LNCaP clone FGC (cell line): Measurements from ENCODE around the gene EDA.

Experiments used
- DNase-seq: peaks from one replicate; pipeline ENCODE4 v3.0.0-alpha.2; 2011; ENCODE audit warnings: low read depth
- H3K4me3 ChIP-seq: 2 replicates; pipeline ENCODE4 v1.5.1; 2011; ENCODE audit warnings: mild to moderate bottlenecking, low read depth, low read length, control low read depth
- TF ChIP-seq, protein P1 (sequence below): IDR thresholded peaks from 2 replicates; pipeline ENCODE4 v1.5.1; 2012; ENCODE audit warnings: mild to moderate bottlenecking; ENCODE audit not compliant: control insufficient read depth, insufficient read depth; ENCODE audit errors: extremely low read depth

The EDA gene

DNA sequence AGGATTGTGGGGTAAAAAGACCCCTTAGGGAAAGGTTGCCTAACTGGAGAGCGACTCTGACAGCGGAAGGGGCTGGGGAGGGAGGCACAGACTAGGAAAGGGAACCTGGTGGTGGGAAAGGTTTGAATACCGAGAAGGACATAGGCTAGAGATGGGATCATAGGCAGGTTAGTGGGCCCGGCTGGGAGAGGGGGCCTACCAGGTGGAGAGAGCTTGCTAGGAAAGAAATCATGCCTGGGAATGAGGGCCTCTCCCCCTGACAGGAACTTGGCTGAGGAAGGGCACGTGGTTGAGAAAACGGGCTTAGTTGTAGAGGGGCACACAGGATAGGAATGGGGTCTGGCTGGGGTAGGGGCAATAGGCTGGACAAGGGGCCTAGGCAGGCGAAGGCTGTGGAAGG is 450.7 kb downstream of the EDA start:
- H3K4me3 ChIP-seq, result no peak overlapping the region
- TF ChIP-seq, protein P1, sequence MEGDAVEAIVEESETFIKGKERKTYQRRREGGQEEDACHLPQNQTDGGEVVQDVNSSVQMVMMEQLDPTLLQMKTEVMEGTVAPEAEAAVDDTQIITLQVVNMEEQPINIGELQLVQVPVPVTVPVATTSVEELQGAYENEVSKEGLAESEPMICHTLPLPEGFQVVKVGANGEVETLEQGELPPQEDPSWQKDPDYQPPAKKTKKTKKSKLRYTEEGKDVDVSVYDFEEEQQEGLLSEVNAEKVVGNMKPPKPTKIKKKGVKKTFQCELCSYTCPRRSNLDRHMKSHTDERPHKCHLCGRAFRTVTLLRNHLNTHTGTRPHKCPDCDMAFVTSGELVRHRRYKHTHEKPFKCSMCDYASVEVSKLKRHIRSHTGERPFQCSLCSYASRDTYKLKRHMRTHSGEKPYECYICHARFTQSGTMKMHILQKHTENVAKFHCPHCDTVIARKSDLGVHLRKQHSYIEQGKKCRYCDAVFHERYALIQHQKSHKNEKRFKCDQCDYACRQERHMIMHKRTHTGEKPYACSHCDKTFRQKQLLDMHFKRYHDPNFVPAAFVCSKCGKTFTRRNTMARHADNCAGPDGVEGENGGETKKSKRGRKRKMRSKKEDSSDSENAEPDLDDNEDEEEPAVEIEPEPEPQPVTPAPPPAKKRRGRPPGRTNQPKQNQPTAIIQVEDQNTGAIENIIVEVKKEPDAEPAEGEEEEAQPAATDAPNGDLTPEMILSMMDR, result no peak

GRCh38 chrX:70079297-70079696 is 463.4 kb downstream of the EDA start:
- TF ChIP-seq, protein P1, result no peak
- no peak for DNase-seq

More for the DNA sequence above, 450.7 kb downstream of the EDA start:
- DNase-seq, result no peak

DNA sequence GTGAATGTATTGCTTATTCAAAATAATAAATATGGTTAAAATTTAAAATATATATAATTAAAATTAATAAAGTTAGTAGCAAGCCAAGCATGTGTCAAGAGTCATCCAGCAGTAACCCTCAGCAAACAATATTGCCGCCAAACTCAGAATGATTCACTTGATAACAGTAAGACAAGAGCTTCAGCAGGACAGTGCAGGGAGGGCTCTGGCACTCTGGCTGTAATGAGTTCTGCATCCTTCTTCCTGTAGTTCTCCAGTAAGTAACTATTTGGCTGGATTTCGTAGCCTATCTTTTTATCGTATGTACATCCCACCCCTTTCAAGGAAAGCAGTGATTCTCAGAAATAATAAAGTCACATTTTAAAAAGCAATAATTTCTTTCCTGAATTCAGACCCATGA is 464.0 kb downstream of the EDA start:
- no peak for DNase-seq
- H3K4me3 ChIP-seq, result no peak overlapping the region
- TF ChIP-seq, protein P1, result no peak

More at GRCh38 chrX:70079297-70079696, 463.4 kb downstream of the EDA start:
- no peak overlapping the region for H3K4me3 ChIP-seq

DNA sequence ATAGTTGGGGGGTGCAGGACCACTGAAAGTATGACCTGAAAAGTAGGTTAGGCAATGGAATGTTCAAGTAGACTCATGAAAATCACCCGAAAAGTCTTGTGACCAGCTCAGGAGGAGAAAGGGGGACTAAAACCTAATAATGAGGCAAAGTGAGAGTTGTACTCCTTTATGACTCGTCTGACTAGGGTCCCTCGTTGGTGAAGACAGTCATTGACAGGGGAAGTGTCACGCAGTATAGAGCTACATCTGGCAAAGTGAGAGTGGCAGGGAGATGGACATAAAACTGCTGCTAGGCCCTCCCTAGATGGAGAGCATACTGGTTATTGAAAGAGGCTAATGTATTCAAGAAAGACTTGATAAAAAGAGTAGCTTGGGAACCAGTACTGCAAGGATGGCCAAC is 466.8 kb downstream of the EDA start:
- DNase-seq, result no peak
- no peak overlapping the region for H3K4me3 ChIP-seq
- TF ChIP-seq, protein P1, result no peak

DNA sequence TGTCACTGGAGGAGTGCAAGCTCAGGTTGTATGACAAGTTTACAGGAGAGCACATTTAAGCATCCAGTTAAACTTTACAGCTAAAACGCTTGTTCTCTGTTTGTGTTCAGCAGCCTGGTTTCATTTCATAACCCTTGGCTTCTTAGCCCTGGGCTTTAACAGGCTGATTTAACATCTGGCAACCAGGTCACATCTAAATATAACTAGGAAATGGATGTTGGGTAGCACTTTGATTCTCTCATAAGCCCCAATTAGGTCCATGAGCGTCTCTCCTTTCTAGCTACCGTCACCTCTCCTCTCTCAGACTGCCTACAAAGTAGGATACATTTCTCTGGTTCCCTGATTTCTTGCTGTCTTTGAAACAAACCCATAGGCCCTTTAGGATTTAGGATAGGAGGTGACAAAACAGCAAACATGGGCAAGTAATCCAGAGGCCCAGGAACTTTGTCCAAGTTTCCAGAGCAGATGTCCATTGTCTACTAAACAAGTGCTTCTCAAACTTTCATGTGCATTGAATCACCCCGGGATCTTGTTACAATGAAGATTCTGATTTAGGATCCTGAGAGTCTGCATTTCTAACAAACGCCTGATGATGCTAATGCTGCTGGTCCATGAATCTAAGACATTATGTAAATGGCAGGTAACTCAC is 468.8 kb downstream of the EDA start:
- H3K4me3 ChIP-seq, result no peak overlapping the region
- no peak for DNase-seq

GRCh38 chrX:70087857-70088630 is 472.1 kb downstream of the EDA start:
- TF ChIP-seq, protein P1, result no peak
- H3K4me3 ChIP-seq, result no peak overlapping the region
- DNase-seq, result peak; percentile 65

More for the DNA sequence above, 468.8 kb downstream of the EDA start:
- TF ChIP-seq, protein P1, result no peak
